H1 (cell line): ENCODE results near the gene KRTAP3-1. TPM values are rescaled to one million over a fixed set of nuclear protein-coding genes. Genes with fewer than 3 reads are reported as not detected.

Experiments used
- CTCF ChIA-PET: fragments of 300-600 bp; sonication (Branson Sonifier 250); formaldehyde crosslinking; loops from one replicate; lab custom pipeline; 2021; ENCODE audit not compliant: partially characterized antibody; lab: Charles Lee
- POLR2A ChIA-PET: fragments of 300-600 bp; sonication (Branson Sonifier 250); formaldehyde crosslinking; loops from one replicate; lab custom pipeline; 2021; ENCODE audit warnings: inconsistent platforms; ENCODE audit not compliant: partially characterized antibody; lab: Charles Lee
- DNase-seq, 2 experiments: peaks; one replicate each; pipeline versions ENCODE4 v3.0.0 to v3.0.0-alpha.2; 2010 to 2022; ENCODE audit warnings: low spot score in 2 of 2, low read depth in 1 of 2, mixed read lengths in 1 of 2
- FAIRE-seq: peaks from 2 replicates; lab custom pipeline; 2011; peaks lifted over from hg19 to GRCh38; lab: Jason Lieb, UNC
- H2AFZ ChIP-seq: 2 replicates; pipeline ENCODE4 v1.8.1; 2012; ENCODE audit warnings: low read length, inconsistent platforms
- H2AK5ac ChIP-seq: 2 replicates; pipeline ENCODE4 v1.6.1; 2013; ENCODE audit warnings: low read depth, low read length
- H2BK120ac ChIP-seq: replicated peaks from 2 replicates; pipeline ENCODE3; 2013; ENCODE audit warnings: low read depth, low read length, inconsistent platforms
- H2BK12ac ChIP-seq: 2 replicates; pipeline ENCODE4 v1.6.1; 2013; ENCODE audit warnings: low read depth, low read length
- H2BK15ac ChIP-seq: 2 replicates; pipeline ENCODE4 v1.6.1; 2013; ENCODE audit warnings: low read length
- H2BK20ac ChIP-seq: 2 replicates; pipeline ENCODE4 v1.6.1; 2013; ENCODE audit warnings: low read length
- H2BK5ac ChIP-seq: 2 replicates; pipeline ENCODE4 v1.6.1; 2013; ENCODE audit warnings: low read depth, low read length
- H3K14ac ChIP-seq: 2 replicates; pipeline ENCODE4 v1.6.1; 2013; ENCODE audit warnings: inconsistent platforms; ENCODE audit not compliant: insufficient read length
- H3K18ac ChIP-seq: 2 replicates; pipeline ENCODE4 v1.6.1; 2013; ENCODE audit warnings: low read length; ENCODE audit errors: extremely low read depth
- H3K23ac ChIP-seq: 2 replicates; pipeline ENCODE4 v1.6.1; 2013; ENCODE audit warnings: inconsistent platforms; ENCODE audit not compliant: insufficient read length
- H3K23me2 ChIP-seq: 2 replicates; pipeline ENCODE4 v1.6.1; 2013; ENCODE audit warnings: low read depth, low read length
- H3K27ac ChIP-seq: 2 replicates; pipeline ENCODE4 v1.6.1; 2011; ENCODE audit warnings: low read depth, low read length, inconsistent platforms
- H3K27me3 ChIP-seq, 4 experiments: replicated peaks in 1 of 4; 1 replicate in 1 of 4; 2 replicates in 3 of 4; pipeline versions ENCODE4 v1.6.1 to v1.8.1; 2011 to 2013; ENCODE audit warnings: low read length in 3 of 4, mild to moderate bottlenecking in 3 of 4, inconsistent platforms in 2 of 4, mixed read lengths in 2 of 4, moderate library complexity in 1 of 4; ENCODE audit not compliant: control insufficient read depth in 3 of 4, insufficient read depth in 3 of 4; ENCODE audit errors: extremely low read depth in 1 of 4
- H3K36me3 ChIP-seq, 4 experiments: 2 replicates each; pipeline versions ENCODE4 v1.6.1 to v1.8.1; 2011 to 2013; ENCODE audit warnings: mild to moderate bottlenecking in 4 of 4, low read length in 3 of 4, moderate library complexity in 2 of 4, control low read depth in 1 of 4, inconsistent platforms in 1 of 4; ENCODE audit not compliant: insufficient read depth in 4 of 4, control insufficient read depth in 2 of 4
- H3K4ac ChIP-seq: replicated peaks from 2 replicates; pipeline ENCODE3; 2013; ENCODE audit warnings: low read length, low read depth, mixed read lengths, inconsistent platforms; ENCODE audit not compliant: insufficient read length
- H3K4me1 ChIP-seq, 4 experiments: replicated peaks in 1 of 4; 1 replicate in 1 of 4; 2 replicates in 3 of 4; pipeline versions ENCODE4 v1.6.1 to v1.8.1; 2011 to 2013; ENCODE audit warnings: low read length in 3 of 4, inconsistent platforms in 2 of 4, mixed read lengths in 1 of 4; ENCODE audit not compliant: insufficient read depth in 4 of 4, control insufficient read depth in 3 of 4
- H3K4me2 ChIP-seq, 2 experiments: 2 replicates each; pipeline versions ENCODE4 v1.6.1 to v1.8.1; 2011 to 2013; ENCODE audit warnings: low read depth in 2 of 2, low read length in 2 of 2, control low read depth in 1 of 2, inconsistent platforms in 1 of 2, mild to moderate bottlenecking in 1 of 2; ENCODE audit not compliant: insufficient read depth in 1 of 2
- H3K4me3 ChIP-seq, 4 experiments: fragments of 200-600, 300-600 bp in 1 of 4; sonication (generic), shearing (Covaris generic), sonication (Bioruptor Twin) in 1 of 4; 2 replicates each; pipeline versions ENCODE4 v1.5.1 to v1.8.1; 2011 to 2016; ENCODE audit warnings: low read length in 4 of 4, low read depth in 3 of 4, control low read depth in 2 of 4, inconsistent platforms in 2 of 4, mild to moderate bottlenecking in 2 of 4, mixed read lengths in 1 of 4, moderate library complexity in 1 of 4; ENCODE audit not compliant: insufficient read depth in 2 of 4; ENCODE audit errors: extremely low read depth in 1 of 4
- H3K56ac ChIP-seq: replicated peaks from 2 replicates; pipeline ENCODE3; 2013; ENCODE audit warnings: low read depth, mild to moderate bottlenecking, mixed read lengths, low read length, inconsistent platforms; ENCODE audit not compliant: insufficient read length
- H3K79me1 ChIP-seq: 2 replicates; pipeline ENCODE4 v1.6.1; 2013; ENCODE audit warnings: low read depth, low read length, control low read depth
- H3K79me2 ChIP-seq, 2 experiments: 2 replicates each; pipeline versions ENCODE4 v1.6.1 to v1.8.1; 2012 to 2013; ENCODE audit warnings: low read length in 2 of 2, mild to moderate bottlenecking in 2 of 2, inconsistent platforms in 1 of 2; ENCODE audit not compliant: insufficient read depth in 2 of 2, control insufficient read depth in 1 of 2
- H3K9ac ChIP-seq, 4 experiments: replicated peaks in 1 of 4; 1 replicate in 1 of 4; 2 replicates in 3 of 4; pipeline versions ENCODE4 v1.6.1 to v1.8.1; 2011 to 2013; ENCODE audit warnings: low read depth in 3 of 4, low read length in 3 of 4, control low read depth in 2 of 4, mild to moderate bottlenecking in 2 of 4, moderate library complexity in 2 of 4, inconsistent platforms in 1 of 4; ENCODE audit errors: extremely low read depth in 1 of 4
- H3K9me3 ChIP-seq, 2 experiments: 2 replicates each; pipeline versions ENCODE4 v1.6.1 to v1.8.1; 2012 to 2013; ENCODE audit warnings: mild to moderate bottlenecking in 2 of 2, moderate library complexity in 2 of 2, control low read depth in 1 of 2, inconsistent platforms in 1 of 2, low read depth in 1 of 2, low read length in 1 of 2, mixed read lengths in 1 of 2; ENCODE audit not compliant: insufficient read depth in 2 of 2
- H4K20me1 ChIP-seq, 2 experiments: replicated peaks in 1 of 2; 2 replicates each; pipeline versions ENCODE3 to v1.8.1; 2011 to 2013; ENCODE audit warnings: inconsistent platforms in 2 of 2, low read length in 2 of 2, mild to moderate bottlenecking in 1 of 2; ENCODE audit not compliant: insufficient read depth in 2 of 2, control insufficient read depth in 1 of 2
- H4K5ac ChIP-seq: 2 replicates; pipeline ENCODE4 v1.6.1; 2013; ENCODE audit warnings: low read length, low read depth, mixed read lengths, inconsistent platforms; ENCODE audit not compliant: insufficient read length
- H4K8ac ChIP-seq: 2 replicates; pipeline ENCODE4 v1.8.0; 2013; ENCODE audit warnings: mild to moderate bottlenecking, moderate library complexity, low read length, inconsistent platforms; ENCODE audit not compliant: insufficient read depth; ENCODE audit errors: extremely low read depth
- H4K91ac ChIP-seq: replicated peaks from 2 replicates; pipeline ENCODE3; 2013; ENCODE audit warnings: low read length, mixed read lengths, inconsistent platforms; ENCODE audit not compliant: insufficient read length
- BACH1 ChIP-seq: IDR thresholded peaks from 2 replicates; pipeline ENCODE4 v1.6.1; 2012; ENCODE audit warnings: low read length, improper control_type of control experiment
- FOSL1 ChIP-seq: IDR thresholded peaks from 2 replicates; pipeline ENCODE4 v1.6.1; 2011; ENCODE audit warnings: mild to moderate bottlenecking, low read depth, low read length, moderate library complexity; ENCODE audit not compliant: insufficient read depth
- JUN ChIP-seq: IDR thresholded peaks from 2 replicates; pipeline ENCODE4 v1.6.1; 2011; ENCODE audit warnings: low read depth, mild to moderate bottlenecking, improper control_type of control experiment, low read length
- MAX ChIP-seq: IDR thresholded peaks from 2 replicates; pipeline ENCODE4 v1.6.1; 2012; ENCODE audit warnings: inconsistent platforms
- SIX5 ChIP-seq: IDR thresholded peaks from 2 replicates; pipeline ENCODE4 v1.6.1; 2011; ENCODE audit warnings: mild to moderate bottlenecking, low read depth, low read length
- SP1 ChIP-seq: IDR thresholded peaks from 2 replicates; pipeline ENCODE4 v1.6.1; 2011; ENCODE audit warnings: low read depth, low read length
- SP4 ChIP-seq: IDR thresholded peaks from 2 replicates; pipeline ENCODE4 v1.6.1; 2012; ENCODE audit warnings: low read length, inconsistent platforms
- TCF12 ChIP-seq: IDR thresholded peaks from 2 replicates; pipeline ENCODE4 v1.6.1; 2011; ENCODE audit warnings: low read depth, mild to moderate bottlenecking, low read length
- YY1 ChIP-seq: IDR thresholded peaks from 2 replicates; pipeline ENCODE4 v1.6.1; 2011; ENCODE audit warnings: low read depth, mild to moderate bottlenecking, low read length
- WGBS, 2 experiments: shearing (Covaris generic) in 1 of 2; methylation state at CpG; one replicate each; pipeline versions ENCODE4 v1.1.6 to v1.1.7; 2013 to 2015; ENCODE audit warnings: low lambda C conversion rate in 2 of 2, mixed read lengths in 2 of 2, inconsistent platforms in 1 of 2, low coverage in 1 of 2, missing lambda C conversion rate in 1 of 2; ENCODE audit not compliant: insufficient replicate concordance in 2 of 2, insufficient coverage in 1 of 2, insufficient read length in 1 of 2; ENCODE audit errors: extremely low coverage in 1 of 2, missing lambda C conversion rate in 1 of 2; 5-methylcytosine and 5-hydroxymethylcytosine counted together
- polyA plus RNA-seq, 7 experiments: library from polyadenylated mRNA; depleted of rRNA in 3 of 7; stranded (reverse) in 5 of 7; unstranded in 2 of 7; fragments of >200 nt in 5 of 7; fragments of 200-250 nt in 2 of 7; gene quantifications; 1 replicate in 5 of 7; 2 replicates in 1 of 7; 4 replicates in 1 of 7; pipeline versions ENCODE4 v1.2.1 to v1.2.3, GENCODE V29; 2011 to 2013; ENCODE audit warnings: missing spikeins in 2 of 7, mixed read lengths in 2 of 7
- total RNA-seq: library from RNA; stranded (reverse); fragmentation: NEBNext Ultra II Directional; extraction: Animal tissue kit (Norgen Biotek cat#: 25700); gene quantifications from 2 replicates; pipeline ENCODE4 v1.2.1, GENCODE V29; 2021

Gene KRTAP3-1
- total and polyA plus RNA-seq, 2 of the 8 experiments (the other 6 are each of a cell fraction or from before 2014, with no cell fraction given): not detected

GRCh38 chr17:41042953-41043352 is 34.0 kb upstream of the KRTAP3-1 start:
- no peaks in the 10 kb centered on the region for H3K9me3 ChIP-seq
- no peak overlapping the region for H3K4me3 ChIP-seq
- no peak for TF ChIP-seq JUN
- no peak for TF ChIP-seq TCF12
- TF ChIP-seq SIX5: no peak
- no peak for TF ChIP-seq YY1
- TF ChIP-seq SP4: no peak
- TF ChIP-seq MAX: no peak
- no peak for TF ChIP-seq FOSL1
- TF ChIP-seq BACH1: no peak
- TF ChIP-seq SP1: no peak
- no peak overlapping the region for H3K4me2 ChIP-seq
- H2BK20ac ChIP-seq: no peak overlapping the region
- no peak overlapping the region for H2BK120ac ChIP-seq
- no peak overlapping the region for H3K14ac ChIP-seq
- H3K23me2 ChIP-seq: no peaks in the 10 kb centered on the region
- FAIRE-seq (no peak), DNase-seq (no peak)
- no peak overlapping the region for H3K23ac ChIP-seq
- H4K8ac ChIP-seq: no peak overlapping the region
- H3K79me1 ChIP-seq: no peaks in the 10 kb centered on the region
- H4K20me1 ChIP-seq: no peaks in the 10 kb centered on the region
- CTCF ChIA-PET: interaction anchor here (0.7 to 1.1 kb wide), 2 partner anchors 68 to 280 kb away, joined by 3 read pairs; no protein-coding TSS in a partner anchor
- no peak overlapping the region for H3K4ac ChIP-seq
- no peaks in the 10 kb centered on the region for H3K79me2 ChIP-seq
- no peak overlapping the region for H3K27ac ChIP-seq
- no peak overlapping the region for H4K91ac ChIP-seq
- H3K27me3 ChIP-seq: no peaks in the 10 kb centered on the region
- no peak overlapping the region for H3K9ac ChIP-seq
- no peak overlapping the region for H2BK12ac ChIP-seq
- H3K56ac ChIP-seq: no peak overlapping the region
- no peak overlapping the region for H2AFZ ChIP-seq
- H3K18ac ChIP-seq: no peak overlapping the region
- POLR2A ChIA-PET: no interaction called here
- no peak overlapping the region for H2BK5ac ChIP-seq
- no peak overlapping the region for H2AK5ac ChIP-seq
- no peaks in the 10 kb centered on the region for H3K36me3 ChIP-seq
- H2BK15ac ChIP-seq: no peak overlapping the region
- WGBS, 2 experiments: 96% methylated on average over 1 of the region's 1 CpG; no CpG with 5 or more reads in 1 of the 2 experiments
- peaks cover 0 to 5% (median 0%) of the 10 kb centered on the region in 4 experiments; a peak in 1 of 7 replicates for H3K4me1 ChIP-seq
- H4K5ac ChIP-seq: no peak overlapping the region
